Measurements from ENCODE around the gene MC2R. TPM values are rescaled to one million over a fixed set of nuclear protein-coding genes. Genes with fewer than 3 reads are reported as not detected.
A peak's percentile ranks its signal among the peaks of the same experiment; 100 is the strongest.
"Not testable (repeated sequence)": the region's sequence is repeated elsewhere in the genome, so short reads cannot be mapped to it uniquely, and the experiment has no call there.

Gene MC2R
- total and polyA plus RNA-seq, 8 donors, result 0.04 to 0.29 (median 0.19) TPM; not detected in 5

DNA sequence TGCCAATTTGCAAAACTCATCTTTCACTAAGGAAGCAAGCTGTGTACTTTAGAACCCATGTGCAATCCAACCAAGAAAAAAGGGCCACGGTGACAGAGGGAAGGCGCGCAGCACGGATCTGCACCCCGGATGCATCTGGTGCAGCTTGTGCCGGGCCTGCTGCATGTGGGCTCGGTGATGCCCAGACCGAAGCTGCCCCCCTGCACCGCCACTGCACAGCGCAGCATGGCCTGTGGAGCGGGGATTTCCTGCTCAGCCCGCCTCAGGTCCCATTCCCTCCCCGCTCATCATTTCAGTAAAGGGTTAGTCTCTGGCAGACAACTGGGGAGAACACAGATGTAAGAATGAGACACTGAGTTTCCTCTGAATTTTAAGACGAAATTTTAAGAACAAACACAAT, 43.0 kb downstream of the MC2R start:
- H3K36me3 ChIP-seq, result no peaks in the 10 kb centered on the region
- no peaks in the 10 kb centered on the region for H3K4me1 ChIP-seq
- intact Hi-C loops (cut with DNase I), result no loop called here
- ATAC-seq (no peak), DNase-seq (no peak)
- H3K27me3 ChIP-seq, result peaks cover 17 to 65% of the 10 kb centered on the region in 2 donors
- TF ChIP-seq CTCF (IDR thresholded peaks at IDR 0.05), result no peak
- H3K27ac ChIP-seq, result no peak overlapping the region
- H3K4me3 ChIP-seq, result no peak overlapping the region
- no peaks in the 10 kb centered on the region for H3K9me3 ChIP-seq

DNA sequence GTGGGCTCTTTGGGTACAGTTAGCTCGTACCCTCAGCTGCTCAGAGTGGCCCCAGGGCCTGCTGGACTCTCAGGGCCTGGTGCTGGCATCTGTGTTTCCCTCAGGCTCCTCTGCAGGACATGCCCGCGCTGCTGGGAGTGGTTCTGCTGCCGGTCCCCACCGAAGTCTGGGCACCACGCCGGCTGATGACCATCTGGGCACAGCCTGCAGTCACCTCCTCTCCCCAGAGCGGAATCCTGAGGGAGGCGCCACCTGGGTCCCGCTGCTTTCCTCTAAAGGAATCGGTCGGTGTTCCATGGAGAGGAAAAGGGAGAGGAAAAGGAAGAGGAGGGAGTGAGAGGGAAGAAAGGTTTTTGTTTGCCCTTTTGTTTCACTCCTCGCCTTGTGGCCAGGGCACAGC, 43.6 kb downstream of the MC2R start:
- ATAC-seq, result no peak
- Histone ChIP-seq H3K27ac (no peak overlapping the region), H3K9me3 (no peaks in the 10 kb centered on the region), H3K4me3 (no peak overlapping the region), H3K4me1 (no peaks in the 10 kb centered on the region), H3K36me3 (no peaks in the 10 kb centered on the region), H3K27me3 (peaks cover 17 to 72% of the 10 kb centered on the region in 2 donors)
- intact Hi-C loops (cut with DNase I), result no loop called here
- no peak for DNase-seq
- no peak for TF ChIP-seq CTCF (IDR thresholded peaks at IDR 0.05)

GRCh38 chr18:13868501-13869271, 46.6 kb downstream of the MC2R start:
- DNase-seq (no peak), ATAC-seq (no peak)
- intact Hi-C loops (cut with DNase I), result no loop called here
- TF ChIP-seq CTCF (IDR thresholded peaks at IDR 0.05), result no peak
- peaks cover 17 to 74% of the 10 kb centered on the region in 2 donors for H3K27me3 ChIP-seq
- H3K27ac ChIP-seq, result no peak overlapping the region
- H3K4me3 ChIP-seq, result no peak overlapping the region
- H3K9me3 ChIP-seq, result no peaks in the 10 kb centered on the region
- H3K36me3 ChIP-seq, result no peaks in the 10 kb centered on the region
- no peaks in the 10 kb centered on the region for H3K4me1 ChIP-seq

DNA sequence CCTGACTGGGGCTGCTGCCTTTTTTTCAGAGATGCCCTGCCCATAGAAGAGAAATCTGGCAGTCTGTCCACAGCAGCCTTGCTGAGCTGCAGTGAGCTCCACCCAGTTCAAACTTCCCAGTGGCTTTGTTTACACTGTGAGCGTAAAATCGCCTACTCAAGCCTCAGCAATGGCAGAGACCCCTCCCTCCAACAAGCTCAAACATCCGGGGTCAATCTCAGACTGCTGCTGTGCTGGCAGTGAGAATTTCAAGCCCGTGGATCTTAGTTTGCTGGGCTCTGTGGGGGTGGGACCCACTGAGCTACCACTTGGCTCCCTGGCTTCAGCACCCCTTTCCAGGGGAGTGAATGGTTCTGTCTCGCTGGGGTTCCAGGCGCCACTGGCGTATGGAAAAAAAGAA, 52.4 kb downstream of the MC2R start:
- ATAC-seq; H3K36me3 ChIP-seq; H3K4me1 ChIP-seq; H3K4me3 ChIP-seq; H3K9me3 ChIP-seq; H3K27ac ChIP-seq; intact Hi-C loops (cut with DNase I): not testable (repeated sequence)
- peak in 1 of 4 donors; percentile 40 for DNase-seq
- peaks cover 0 to 16% of the 10 kb centered on the region in 2 donors for H3K27me3 ChIP-seq

- intact Hi-C loops (cut with DNase I), result no loop called here
- no peak for TF ChIP-seq CTCF (IDR thresholded peaks at IDR 0.05)
- ATAC-seq, result no peak
Observed at GRCh38 chr18:13849791-13850190, 65.5 kb downstream of the MC2R start.

More at GRCh38 chr18:13849791-13850190, 65.5 kb downstream of the MC2R start:
- no peaks in the 10 kb centered on the region for H3K27me3 ChIP-seq
- H3K4me1 ChIP-seq, result no peaks in the 10 kb centered on the region
- H3K9me3 ChIP-seq, result peaks cover 0 to 22% of the 10 kb centered on the region in 2 donors
- no peak for DNase-seq
- H3K27ac ChIP-seq, result no peak overlapping the region
- H3K36me3 ChIP-seq, result no peaks in the 10 kb centered on the region
- no peak overlapping the region for H3K4me3 ChIP-seq

Measured in left lung (tissue), 10 donors.